KMS-11 (cell line): ENCODE data around the gene NUB1.

Source experiments
- H2AFZ ChIP-seq: fragments of 200-600 bp; sonication (generic); 2 replicates; pipeline ENCODE4 v1.6.1; 2016; ENCODE audit warnings: antibody characterized with exemption, mixed run types, low read depth
- H3K27ac ChIP-seq: fragments of 200-600 bp; sonication (generic); 2 replicates; pipeline ENCODE4 v1.6.1; 2016; ENCODE audit warnings: mild to moderate bottlenecking, mixed run types
- H3K27me3 ChIP-seq: fragments of 200-600 bp; sonication (generic); 2 replicates; pipeline ENCODE4 v1.6.1; 2017; ENCODE audit warnings: mild to moderate bottlenecking, low read depth, mixed run types, moderate library complexity; ENCODE audit not compliant: insufficient read depth
- H3K36me3 ChIP-seq: fragments of 200-600 bp; sonication (generic); 2 replicates; pipeline ENCODE4 v1.6.1; 2017; ENCODE audit warnings: mild to moderate bottlenecking, mixed run types; ENCODE audit not compliant: insufficient read depth
- H3K4me1 ChIP-seq: fragments of 200-600 bp; sonication (generic); 2 replicates; pipeline ENCODE4 v1.6.1; 2016; ENCODE audit warnings: mild to moderate bottlenecking, low read depth, mixed run types; ENCODE audit not compliant: poor library complexity, severe bottlenecking
- H3K4me2 ChIP-seq: fragments of 200-600 bp; sonication (generic); 2 replicates; pipeline ENCODE4 v1.7.0; 2016; ENCODE audit warnings: mild to moderate bottlenecking, mixed run types
- H3K4me3 ChIP-seq: fragments of 200-600 bp; sonication (generic); IDR thresholded peaks from 2 replicates; pipeline ENCODE4 v1.6.1; 2017; ENCODE audit warnings: low read depth, low read length, mixed read lengths; ENCODE audit not compliant: insufficient read depth
- H3K79me2 ChIP-seq: fragments of 200-600 bp; sonication (generic); 2 replicates; pipeline ENCODE4 v1.6.1; 2016; ENCODE audit warnings: low read depth, mixed run types; ENCODE audit not compliant: insufficient read depth
- H3K9ac ChIP-seq: fragments of 200-600 bp; sonication (generic); 2 replicates; pipeline ENCODE4 v1.6.1; 2016; ENCODE audit warnings: mild to moderate bottlenecking, mixed run types
- H4K20me1 ChIP-seq: fragments of 200-600 bp; sonication (generic); 2 replicates; pipeline ENCODE4 v1.6.1; 2016; ENCODE audit warnings: mild to moderate bottlenecking, mixed run types; ENCODE audit not compliant: insufficient read depth
- TF ChIP-seq, protein P1 (sequence below): fragments of 200-600 bp; sonication (generic); conservative IDR thresholded peaks from 2 replicates; pipeline ENCODE4 v1.6.1; 2017; ENCODE audit warnings: low read depth, mild to moderate bottlenecking, antibody characterized with exemption, low read length, moderate library complexity, mixed read lengths

NUB1 gene

DNA sequence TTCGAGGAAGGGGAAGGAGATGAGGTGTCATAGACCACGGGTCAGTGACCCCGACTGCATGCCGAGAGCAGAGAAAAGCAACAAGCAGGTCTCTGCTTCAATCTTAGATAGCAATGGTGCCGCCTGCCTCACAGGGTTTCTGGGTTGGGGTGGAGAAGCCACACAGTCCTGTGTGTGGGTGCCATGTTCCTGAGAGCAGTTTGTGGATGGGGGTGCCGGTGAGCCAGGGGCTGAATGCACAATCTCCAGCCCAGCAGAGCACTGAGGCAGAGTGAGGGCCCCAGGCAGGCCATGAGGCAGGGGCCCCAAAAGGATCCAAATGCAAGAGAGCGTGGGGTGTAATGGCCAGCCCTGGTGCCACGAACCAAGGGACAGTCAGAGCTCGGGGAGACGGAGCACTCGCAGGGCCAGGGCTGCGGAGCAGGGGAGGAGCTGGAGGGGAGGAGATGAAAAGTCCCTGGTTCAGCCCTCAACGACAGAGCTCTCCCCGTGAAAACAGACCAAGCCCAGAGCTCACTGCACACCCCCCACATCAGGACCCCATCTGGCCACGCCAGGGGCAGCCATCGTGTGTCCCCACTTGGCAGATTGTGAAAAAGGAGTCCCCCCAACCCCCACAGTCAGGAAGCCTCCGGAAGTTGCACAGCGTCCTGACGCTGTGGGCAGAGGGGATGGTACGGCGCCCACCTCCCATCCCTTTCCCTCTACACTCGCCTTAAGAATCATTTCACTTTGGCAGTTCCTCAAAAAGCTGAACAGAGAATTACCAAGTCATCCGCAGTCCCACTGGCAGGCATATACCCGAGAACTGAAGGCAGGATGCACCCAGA is 48.4 kb downstream of the NUB1 start:
- TF ChIP-seq, protein P1, sequence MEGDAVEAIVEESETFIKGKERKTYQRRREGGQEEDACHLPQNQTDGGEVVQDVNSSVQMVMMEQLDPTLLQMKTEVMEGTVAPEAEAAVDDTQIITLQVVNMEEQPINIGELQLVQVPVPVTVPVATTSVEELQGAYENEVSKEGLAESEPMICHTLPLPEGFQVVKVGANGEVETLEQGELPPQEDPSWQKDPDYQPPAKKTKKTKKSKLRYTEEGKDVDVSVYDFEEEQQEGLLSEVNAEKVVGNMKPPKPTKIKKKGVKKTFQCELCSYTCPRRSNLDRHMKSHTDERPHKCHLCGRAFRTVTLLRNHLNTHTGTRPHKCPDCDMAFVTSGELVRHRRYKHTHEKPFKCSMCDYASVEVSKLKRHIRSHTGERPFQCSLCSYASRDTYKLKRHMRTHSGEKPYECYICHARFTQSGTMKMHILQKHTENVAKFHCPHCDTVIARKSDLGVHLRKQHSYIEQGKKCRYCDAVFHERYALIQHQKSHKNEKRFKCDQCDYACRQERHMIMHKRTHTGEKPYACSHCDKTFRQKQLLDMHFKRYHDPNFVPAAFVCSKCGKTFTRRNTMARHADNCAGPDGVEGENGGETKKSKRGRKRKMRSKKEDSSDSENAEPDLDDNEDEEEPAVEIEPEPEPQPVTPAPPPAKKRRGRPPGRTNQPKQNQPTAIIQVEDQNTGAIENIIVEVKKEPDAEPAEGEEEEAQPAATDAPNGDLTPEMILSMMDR = no peak
- H3K4me3 ChIP-seq = no peak overlapping the region
- H4K20me1 ChIP-seq = no peaks in the 10 kb centered on the region
- no peaks in the 10 kb centered on the region for H3K36me3 ChIP-seq
- no peak overlapping the region for H3K9ac ChIP-seq
- no peak overlapping the region for H3K4me2 ChIP-seq
- H3K27ac ChIP-seq = no peak overlapping the region
- H3K27me3 ChIP-seq = peaks cover 8% of the 10 kb centered on the region; the same call in 1 of the 2 replicates
- no peak overlapping the region for H2AFZ ChIP-seq
- H3K79me2 ChIP-seq = no peaks in the 10 kb centered on the region
- H3K4me1 ChIP-seq = no peaks in the 10 kb centered on the region

DNA sequence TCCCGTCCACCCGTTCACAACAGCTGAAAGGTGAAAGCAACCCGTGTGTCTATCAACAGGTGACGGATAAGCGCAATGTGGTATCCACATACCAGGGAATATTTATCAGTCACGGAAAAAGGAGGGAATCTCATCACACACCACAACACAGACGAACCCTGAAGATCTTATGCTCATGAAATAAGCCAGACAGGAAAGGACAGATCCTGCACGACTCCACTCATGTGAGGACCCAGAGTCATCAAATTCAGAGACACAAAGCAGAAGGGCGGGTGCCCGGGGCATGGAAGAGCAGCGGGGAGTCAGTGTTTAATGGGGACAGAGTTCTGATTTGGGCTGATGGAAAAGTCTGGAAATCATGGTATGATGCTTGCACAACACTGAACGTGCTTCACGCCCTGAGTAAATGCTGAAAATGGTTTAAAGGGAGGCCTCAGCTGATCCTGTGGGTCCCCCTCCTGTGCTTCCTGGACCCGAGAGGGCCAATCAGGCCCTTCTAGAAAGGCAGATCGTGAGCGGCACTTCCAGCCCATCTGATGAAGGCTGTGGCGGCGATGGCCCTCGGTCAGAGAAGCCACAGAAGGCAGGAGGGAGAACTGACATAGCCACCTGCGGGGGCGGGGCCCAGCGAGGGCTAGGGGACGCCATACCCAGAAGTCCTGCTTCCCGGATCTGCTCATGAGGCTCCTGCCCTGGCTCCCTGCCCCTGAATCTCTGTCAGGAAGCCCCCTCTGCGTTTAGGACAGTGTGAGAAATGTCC is 49.2 kb downstream of the NUB1 start:
- H2AFZ ChIP-seq = no peak overlapping the region
- TF ChIP-seq, protein P1 = no peak
- no peak overlapping the region for H3K9ac ChIP-seq
- H4K20me1 ChIP-seq = no peaks in the 10 kb centered on the region
- peaks cover 8% of the 10 kb centered on the region; the same call in 1 of the 2 replicates for H3K27me3 ChIP-seq
- H3K27ac ChIP-seq = no peak overlapping the region
- H3K79me2 ChIP-seq = no peaks in the 10 kb centered on the region
- H3K4me3 ChIP-seq = no peak overlapping the region
- no peaks in the 10 kb centered on the region for H3K4me1 ChIP-seq
- H3K4me2 ChIP-seq = no peak overlapping the region
- H3K36me3 ChIP-seq = no peaks in the 10 kb centered on the region

DNA sequence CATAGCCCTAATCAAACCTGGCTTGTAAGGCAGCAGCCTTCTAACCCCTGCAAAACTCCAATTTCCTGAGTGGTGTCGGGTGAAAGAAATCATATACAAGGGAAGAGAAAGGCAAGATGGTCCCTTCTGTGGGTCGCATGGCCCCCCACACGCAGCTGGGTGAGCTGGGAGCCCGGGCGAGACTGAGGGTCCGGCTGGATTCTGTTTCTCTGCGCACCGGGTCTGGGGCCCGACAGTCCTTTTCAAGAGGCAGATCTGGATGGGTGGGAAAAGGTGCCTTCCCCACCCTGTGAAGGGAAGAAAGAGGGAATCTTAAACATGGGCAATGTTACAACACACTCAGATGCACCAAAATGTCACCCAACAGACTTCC is 49.7 kb downstream of the NUB1 start:
- Histone ChIP-seq H3K4me1 (no peaks in the 10 kb centered on the region), H3K9ac (no peak overlapping the region), H3K36me3 (no peaks in the 10 kb centered on the region), H4K20me1 (no peaks in the 10 kb centered on the region), H3K27me3 (peaks cover 8% of the 10 kb centered on the region; the same call in 1 of the 2 replicates), H3K79me2 (no peaks in the 10 kb centered on the region), H3K4me3 (no peak overlapping the region), H2AFZ (no peak overlapping the region), H3K27ac (no peak overlapping the region), H3K4me2 (no peak overlapping the region)
- TF ChIP-seq, protein P1 = no peak

DNA sequence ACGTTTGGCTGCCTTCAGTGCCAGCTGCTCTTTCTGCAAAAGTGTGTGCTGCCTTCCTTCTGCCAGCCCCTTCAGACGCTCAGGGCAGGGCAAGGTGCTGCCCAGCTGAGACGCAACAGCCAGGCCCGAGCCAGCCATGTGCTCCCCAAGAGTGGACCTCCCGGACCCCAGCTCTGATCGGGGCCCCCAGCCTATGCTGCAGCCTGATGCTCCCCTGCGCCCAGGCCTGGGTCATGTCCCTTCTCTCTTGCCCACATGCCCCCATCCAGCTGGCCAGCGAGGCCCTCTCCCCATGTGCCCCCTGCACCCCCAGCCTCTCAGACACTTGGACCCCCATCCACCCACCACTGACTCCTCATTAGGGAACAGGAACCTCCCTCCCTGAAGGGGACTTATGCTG is 50.4 kb downstream of the NUB1 start:
- Histone ChIP-seq H3K27me3 (peaks cover 8% of the 10 kb centered on the region; the same call in 1 of the 2 replicates), H3K36me3 (no peaks in the 10 kb centered on the region), H3K4me3 (no peak overlapping the region), H3K79me2 (no peaks in the 10 kb centered on the region), H3K9ac (no peak overlapping the region), H3K4me2 (no peak overlapping the region), H3K4me1 (no peaks in the 10 kb centered on the region), H2AFZ (no peak overlapping the region), H4K20me1 (no peaks in the 10 kb centered on the region), H3K27ac (no peak overlapping the region)
- TF ChIP-seq, protein P1 = no peak
